HG02870 (cell line): ENCODE measurements around the gene PRDM16.

Experiments
- ATAC-seq: cut with Tn5 transposase; IDR thresholded peaks from one replicate; pipeline ENCODE4 v1.9.1; 2021; ENCODE audit warnings: mild to moderate bottlenecking, moderate library complexity; ENCODE audit not compliant: unreplicated experiment

PRDM16 gene

GRCh38 chr1:3219791-3220467 is 150.9 kb downstream of the PRDM16 start:
- ATAC-seq = no peak

- no peak for ATAC-seq
Observed at GRCh38 chr1:3221112-3222041, 152.4 kb downstream of the PRDM16 start.

DNA sequence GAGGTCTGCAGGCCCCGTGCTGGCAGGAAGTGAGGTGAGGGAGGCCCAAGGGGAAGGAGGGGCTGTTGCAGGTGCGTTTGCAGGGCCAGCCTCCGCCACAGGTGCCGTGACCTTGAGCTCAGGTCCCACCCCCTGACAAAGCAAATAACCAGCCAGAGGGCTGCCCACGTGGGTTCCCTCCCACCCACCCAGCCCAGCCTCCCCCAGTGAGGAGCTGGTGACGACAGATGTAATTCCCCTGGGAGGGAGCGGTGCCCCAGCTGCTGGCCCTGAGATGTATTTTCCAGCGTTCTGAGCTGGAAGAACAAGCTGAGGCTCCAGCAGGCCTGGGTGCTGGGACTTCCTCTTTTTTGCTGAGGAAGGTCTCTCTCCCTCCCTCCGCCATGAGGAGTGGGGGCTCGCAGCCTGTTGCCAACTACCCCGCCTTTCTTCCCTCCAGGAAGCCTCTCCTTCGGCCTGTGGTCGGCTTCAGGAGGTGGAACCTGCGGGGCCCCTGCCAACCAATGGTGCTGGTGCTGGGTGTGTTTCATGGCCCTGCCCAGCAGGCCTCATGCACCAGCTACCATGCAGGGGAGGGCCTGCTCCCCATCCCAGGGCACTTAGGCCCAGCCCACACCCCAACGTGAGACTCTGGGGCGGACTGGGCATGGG is 153.2 kb downstream of the PRDM16 start:
- no peak for ATAC-seq

- no peak for ATAC-seq
Observed at GRCh38 chr1:3225661-3226060, 156.7 kb downstream of the PRDM16 start.

- ATAC-seq = no peak
Observed at GRCh38 chr1:3226191-3226590, 157.2 kb downstream of the PRDM16 start.

- ATAC-seq = no peak
Observed at GRCh38 chr1:3226701-3227350, 157.8 kb downstream of the PRDM16 start.

DNA sequence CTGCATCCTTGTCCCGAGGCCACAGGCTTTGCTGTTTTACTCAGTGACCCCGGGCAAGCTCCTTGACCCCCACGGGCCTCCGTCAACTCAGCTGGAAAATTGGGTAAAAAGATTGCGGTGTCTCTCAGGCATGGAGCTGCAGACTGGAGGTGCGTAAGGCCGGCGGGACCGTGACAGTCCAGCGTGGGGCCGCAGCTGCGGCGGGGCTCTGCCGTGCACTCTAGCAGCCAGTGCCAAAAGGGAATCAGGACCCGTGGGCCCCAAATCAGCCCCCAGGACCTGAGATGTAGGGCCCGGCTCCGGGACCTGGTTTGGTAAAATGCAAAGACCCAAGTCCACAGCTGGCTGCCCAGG is 158.3 kb downstream of the PRDM16 start:
- ATAC-seq = no peak

DNA sequence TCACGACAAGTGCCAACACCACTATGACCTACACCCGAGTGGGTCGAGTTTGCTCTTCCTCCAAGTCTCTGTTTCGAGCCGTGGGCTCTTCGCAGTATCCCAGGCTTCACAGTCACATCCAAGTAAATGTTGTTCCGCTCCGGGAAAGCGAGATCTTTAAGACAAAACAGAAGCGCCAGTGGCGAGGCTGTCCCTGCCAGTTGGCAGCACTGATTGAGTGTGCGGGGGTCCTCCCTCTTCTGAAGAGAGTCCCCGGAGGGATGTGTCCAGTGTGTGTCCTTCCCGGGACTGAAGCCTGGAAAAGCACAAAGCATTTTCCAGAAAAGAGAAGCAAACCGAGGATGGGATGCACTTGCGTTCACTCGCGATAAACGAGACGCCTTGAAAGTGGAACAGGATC is 158.9 kb downstream of the PRDM16 start:
- ATAC-seq = no peak

DNA sequence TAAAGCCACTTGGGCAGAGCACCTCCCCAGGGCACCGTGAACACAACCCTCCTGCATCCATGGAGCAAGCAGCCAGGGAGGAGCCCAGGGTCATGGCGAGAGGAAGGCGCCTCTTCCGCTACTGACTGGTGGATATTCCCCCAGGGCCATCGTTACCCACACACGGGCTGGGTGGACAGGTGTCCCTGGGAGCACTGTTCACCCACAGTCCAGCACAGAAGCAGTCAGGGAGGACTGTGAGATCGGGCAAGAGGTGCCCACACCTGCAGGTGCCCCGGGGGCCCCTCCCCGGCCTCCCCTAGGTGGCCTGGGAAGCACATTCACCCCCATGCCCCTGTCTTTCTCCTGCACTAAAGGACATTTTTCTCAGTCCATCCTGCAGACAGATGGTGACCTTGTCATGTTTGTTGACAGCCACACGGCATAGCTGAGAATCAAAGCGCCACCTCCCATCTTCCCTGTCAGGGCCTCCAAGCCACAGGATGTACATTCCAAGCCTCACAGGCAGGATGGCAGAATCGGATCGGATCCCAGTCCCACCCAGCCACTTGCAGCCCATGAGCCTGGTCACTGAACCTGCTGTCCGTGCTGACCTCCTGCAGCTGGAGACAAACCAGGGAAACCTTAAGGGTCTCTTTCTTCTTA is 160.2 kb downstream of the PRDM16 start:
- no peak for ATAC-seq

- no peak for ATAC-seq
Observed at GRCh38 chr1:3230553-3230952, 161.6 kb downstream of the PRDM16 start.

DNA sequence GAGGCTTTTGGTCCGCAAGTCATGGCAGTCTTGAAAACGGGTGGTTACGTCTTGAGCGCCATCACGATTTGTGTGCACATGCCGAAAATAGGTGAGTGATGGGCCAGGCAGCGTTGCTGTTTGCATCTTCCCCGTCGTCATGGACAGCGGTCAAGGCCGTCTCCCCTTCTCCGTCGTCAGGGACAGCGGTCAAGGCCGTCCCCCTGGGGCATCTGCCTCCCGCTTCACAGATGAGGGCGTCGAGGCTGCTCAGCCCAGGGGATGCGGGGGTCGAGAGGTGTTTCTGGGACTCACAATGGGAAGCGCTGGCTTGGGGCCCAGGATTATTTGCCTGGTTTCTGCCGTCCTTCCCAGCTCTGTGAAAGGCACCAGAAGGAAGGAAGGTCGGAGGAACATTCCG is 162.2 kb downstream of the PRDM16 start:
- no peak for ATAC-seq

GRCh38 chr1:3231826-3232225 is 162.8 kb downstream of the PRDM16 start:
- ATAC-seq = no peak

DNA sequence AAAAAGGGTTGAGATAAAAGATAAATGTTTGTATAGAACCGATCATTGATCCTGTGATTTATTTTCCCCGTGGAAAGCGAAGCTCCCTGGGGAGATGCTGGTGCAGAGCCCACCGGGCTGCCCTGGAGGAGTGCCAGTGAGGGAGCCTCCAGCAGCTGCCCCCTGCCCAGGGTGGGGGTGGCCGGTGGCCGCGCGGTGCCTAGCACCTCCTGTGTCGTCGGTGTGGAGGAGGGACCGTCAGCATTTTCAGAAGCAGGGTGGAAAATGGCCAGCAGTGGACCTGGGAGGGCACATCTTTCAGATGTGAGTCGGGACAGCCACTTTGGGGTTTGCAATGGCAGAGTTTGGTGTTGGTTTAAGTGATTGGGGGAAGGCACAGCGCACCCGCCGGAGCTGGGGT is 164.0 kb downstream of the PRDM16 start:
- ATAC-seq = no peak

DNA sequence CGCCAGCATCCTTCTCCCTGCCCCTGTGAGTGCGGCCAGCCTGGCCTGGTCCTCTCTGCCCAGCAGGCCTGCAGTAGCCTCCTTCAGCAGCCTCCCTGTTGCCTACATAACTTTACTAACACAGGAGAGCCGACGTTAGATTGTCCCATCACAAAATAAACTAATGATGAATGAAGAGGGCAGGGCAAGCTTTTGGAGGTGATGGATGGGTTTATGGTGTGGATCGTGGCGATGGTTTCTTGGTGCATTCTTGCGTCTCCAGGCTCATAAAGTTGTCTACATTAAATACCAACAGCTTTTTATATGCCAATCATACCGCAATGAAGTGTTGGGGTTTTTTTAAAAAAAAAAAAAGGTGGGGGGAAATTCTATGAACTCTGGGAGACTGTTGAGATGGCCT is 164.5 kb downstream of the PRDM16 start:
- ATAC-seq = no peak

DNA sequence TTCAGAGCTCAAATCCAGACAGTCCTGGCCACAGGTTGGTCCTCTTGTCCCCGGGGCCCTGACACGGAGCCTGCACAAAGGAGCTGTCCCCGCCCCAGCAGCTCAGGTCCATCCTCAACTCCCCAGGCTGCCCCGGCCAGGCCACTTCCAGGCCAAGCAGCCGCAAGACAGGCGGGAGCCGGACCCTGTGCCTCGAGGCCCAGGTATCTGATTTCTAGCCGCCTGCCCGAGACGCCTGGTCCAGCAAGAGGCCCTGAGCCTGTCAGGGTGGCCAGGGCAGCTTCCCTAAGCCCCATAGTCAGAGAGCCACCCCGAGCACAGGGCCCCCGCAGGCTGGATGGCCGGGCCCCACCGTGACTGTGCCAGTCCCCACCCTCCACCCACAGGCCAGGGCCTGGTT is 165.3 kb downstream of the PRDM16 start:
- ATAC-seq = no peak

DNA sequence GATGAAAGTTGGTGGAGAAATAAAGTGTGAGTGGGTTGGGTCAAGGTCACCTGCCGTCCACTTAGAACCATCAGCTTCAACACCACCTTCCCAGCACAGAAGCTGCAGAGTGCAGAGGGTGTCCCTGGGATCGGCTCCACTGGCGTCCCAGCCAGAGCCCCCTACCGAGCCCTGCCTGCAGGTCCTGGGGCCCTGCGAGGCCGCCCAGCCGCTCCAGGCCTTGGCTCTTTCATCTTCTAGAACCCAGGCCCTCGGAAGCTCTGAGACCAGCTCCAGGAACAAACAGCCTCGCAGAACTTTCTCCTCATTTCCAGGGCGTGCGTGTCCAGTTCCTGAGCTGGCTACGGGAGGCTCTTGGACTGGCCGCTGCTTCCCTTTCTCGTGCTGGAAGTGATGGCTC is 166.0 kb downstream of the PRDM16 start:
- no peak for ATAC-seq

GRCh38 chr1:3235496-3235895 is 166.5 kb downstream of the PRDM16 start:
- no peak for ATAC-seq

DNA sequence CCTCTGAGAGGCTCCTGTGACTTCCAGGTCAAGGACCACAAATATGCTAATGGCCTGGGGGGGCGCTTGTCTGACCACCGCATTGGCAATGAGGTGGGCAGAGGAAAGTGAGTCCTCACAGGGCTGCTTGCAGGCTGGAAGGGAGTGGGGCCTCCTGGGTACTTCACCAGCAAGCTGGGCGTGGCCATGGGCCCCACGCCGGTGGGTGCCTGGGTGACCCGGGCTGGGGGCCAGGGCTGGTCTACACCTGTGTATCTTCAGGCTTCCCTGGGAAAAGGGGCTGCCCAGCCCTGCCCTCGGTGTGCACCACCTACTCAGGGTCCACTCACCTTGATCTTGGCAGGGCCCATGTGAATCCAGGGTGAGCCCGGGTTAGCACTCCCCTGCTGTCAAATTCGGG is 167.4 kb downstream of the PRDM16 start:
- no peak for ATAC-seq

- no peak for ATAC-seq
Observed at GRCh38 chr1:3236955-3237354, 168.0 kb downstream of the PRDM16 start.

GRCh38 chr1:3237570-3237969 is 168.6 kb downstream of the PRDM16 start:
- ATAC-seq = no peak
